Testis (tissue), 3 donors: ENCODE data around the gene CD58. TPM values are rescaled to one million over a fixed set of nuclear protein-coding genes. Genes with fewer than 3 reads are reported as not detected.

Experiments used
- DNase-seq: peaks from one replicate; pipeline ENCODE4 v3.0.0-alpha.2; 2019
- H3K27ac ChIP-seq, 2 donors: fragments of 200-600 bp; sonication (generic); one replicate each; pipeline ENCODE4 v1.5.1; 2019
- H3K27me3 ChIP-seq: fragments of 200-600 bp; sonication (generic); one replicate; pipeline ENCODE4 v1.5.1; 2019
- H3K36me3 ChIP-seq: fragments of 200-600 bp; sonication (generic); one replicate; pipeline ENCODE4 v1.5.1; 2017; ENCODE audit warnings: low read depth; ENCODE audit errors: missing control alignments
- H3K4me1 ChIP-seq: fragments of 200-600 bp; sonication (generic); one replicate; pipeline ENCODE4 v1.5.1; 2019
- H3K4me3 ChIP-seq, 2 donors: fragments of 200-600 bp; sonication (generic); one replicate each; pipeline ENCODE4 v1.5.1; 2017 to 2019
- H3K9me3 ChIP-seq: fragments of 200-600 bp; sonication (generic); one replicate; pipeline ENCODE4 v1.5.1; 2017
- CTCF ChIP-seq, 3 experiments: fragments of 450-650 bp in 2 of 3; fragments of 200-600 bp in 1 of 3; sonication (generic) in 1 of 3; IDR thresholded peaks; one replicate each; pipeline ENCODE4 v1.5.1; 2016 to 2019; ENCODE audit warnings: antibody characterized with exemption in 3 of 3, mild to moderate bottlenecking in 2 of 3, moderate library complexity in 1 of 3
- POLR2A ChIP-seq: fragments of 450-650 bp; IDR thresholded peaks from one replicate; pipeline ENCODE4 v1.6.1; 2017; ENCODE audit warnings: antibody characterized with exemption, mild to moderate bottlenecking, moderate library complexity
- WGBS, 2 donors: methylation state at CpG; one replicate each; pipeline ENCODE4 v1.1.5; 2018; 5-methylcytosine and 5-hydroxymethylcytosine counted together
- intact Hi-C: fragments of 100-400 bp; cut with DNase I; formaldehyde crosslinking; loops from one replicate; pipeline ENCODE4 v1.15.1; 2023; ENCODE audit warnings: low total_unique reads
- polyA plus RNA-seq: library from polyadenylated mRNA; stranded (reverse); fragments of 350-450 nt; fragmentation: Illumina TruSeq; extraction: RNeasy Lipid Tissue Mini Kit (QIAGEN cat#74804); gene quantifications from one replicate; pipeline ENCODE4 v1.2.3, GENCODE V29; 2014; ENCODE audit warnings: low read depth, low replicate concordance; ENCODE audit not compliant: insufficient read depth
- total RNA-seq, 2 donors: library from RNA; depleted of rRNA; stranded (reverse); fragments of >200 nt; gene quantifications; one replicate each; pipeline ENCODE4 v1.2.3, GENCODE V29; 2016

CD58 gene
- total and polyA plus RNA-seq, 3 donors from 2014 or later, result 11.4 to 15.0 (median 14.9) TPM

GRCh38 chr1:116494745-116495144 lies 76.1 kb downstream of the CD58 start:
- no peak for DNase-seq

GRCh38 chr1:116494353-116494692 lies 76.5 kb downstream of the CD58 start:
- no peak overlapping the region for H3K27ac ChIP-seq
- peaks cover 13% of the 10 kb centered on the region for H3K4me1 ChIP-seq
- H3K4me3 ChIP-seq, result no peak overlapping the region
- no peak for DNase-seq
- H3K27me3 ChIP-seq, result no peaks in the 10 kb centered on the region
- no peaks in the 10 kb centered on the region for H3K36me3 ChIP-seq
- TF ChIP-seq POLR2A (no peak), CTCF (IDR thresholded peaks at IDR 0.05) (no peak)
- intact Hi-C loops, result no loop called here
- no peaks in the 10 kb centered on the region for H3K9me3 ChIP-seq
- 59 to 81% methylated on average over 11 to 12 of the region's 12 CpGs for WGBS, 2 donors

More at GRCh38 chr1:116494745-116495144, 76.1 kb downstream of the CD58 start:
- Histone ChIP-seq H3K27me3 (no peaks in the 10 kb centered on the region), H3K36me3 (no peaks in the 10 kb centered on the region), H3K27ac (no peak overlapping the region), H3K4me1 (peaks cover 9% of the 10 kb centered on the region), H3K4me3 (no peak overlapping the region), H3K9me3 (no peaks in the 10 kb centered on the region)
- intact Hi-C loops, result no loop called here
- WGBS, 2 donors, result 60% methylated on average over 2 of the region's 2 CpGs
- TF ChIP-seq POLR2A, result no peak
- TF ChIP-seq CTCF (IDR thresholded peaks at IDR 0.05), result no peak

- Histone ChIP-seq H3K4me3 (peak overlapping the region; percentile 25 to 41), H3K27me3 (no peaks in the 10 kb centered on the region), H3K9me3 (no peaks in the 10 kb centered on the region), H3K27ac (no peak overlapping the region), H3K36me3 (no peaks in the 10 kb centered on the region), H3K4me1 (peaks cover 10% of the 10 kb centered on the region)
- intact Hi-C loops, result no loop called here
- 46 to 76% methylated on average over 9 to 29 of the region's 29 CpGs for WGBS, 2 donors
- no peak for DNase-seq
- no peak for TF ChIP-seq CTCF (IDR thresholded peaks at IDR 0.05)
These were observed 77.1 kb downstream of the CD58 start for GRCh38 chr1:116493484-116494352.

- no peak overlapping the region for H3K27ac ChIP-seq
- WGBS, 2 donors, result 45 to 81% methylated on average over 4 to 7 of the region's 7 CpGs
- no peaks in the 10 kb centered on the region for H3K36me3 ChIP-seq
- H3K4me3 ChIP-seq, result peak overlapping the region; percentile 25 to 41
- H3K27me3 ChIP-seq, result no peaks in the 10 kb centered on the region
- DNase-seq, result no peak
- intact Hi-C loops, result no loop called here
- H3K9me3 ChIP-seq, result no peaks in the 10 kb centered on the region
- TF ChIP-seq POLR2A (no peak), CTCF (IDR thresholded peaks at IDR 0.05) (no peak)
- peaks cover 8% of the 10 kb centered on the region for H3K4me1 ChIP-seq
These were observed 77.8 kb downstream of the CD58 start for GRCh38 chr1:116493036-116493435.

- 75 to 78% methylated on average over 4 of the region's 4 CpGs for WGBS, 2 donors
- Histone ChIP-seq H3K9me3 (no peaks in the 10 kb centered on the region), H3K4me1 (peaks cover 8% of the 10 kb centered on the region), H3K36me3 (no peaks in the 10 kb centered on the region), H3K4me3 (no peak overlapping the region), H3K27me3 (no peaks in the 10 kb centered on the region), H3K27ac (no peak overlapping the region)
- TF ChIP-seq POLR2A (no peak), CTCF (IDR thresholded peaks at IDR 0.05) (no peak)
- intact Hi-C loops, result no loop called here
- no peak for DNase-seq
These were observed 78.4 kb downstream of the CD58 start for GRCh38 chr1:116492358-116492811.
